Astrocyte of the spinal cord (primary cell): ENCODE measurements around the gene C4orf50.

ENCODE experiments used
- DNase-seq: peaks from one replicate; pipeline ENCODE4 v3.0.0; 2011; ENCODE audit warnings: low read depth, low spot score
- H3K4me3 ChIP-seq: 2 replicates; pipeline ENCODE4 v1.5.1; 2011; ENCODE audit warnings: low read depth, mild to moderate bottlenecking, low read length, moderate library complexity
- in situ Hi-C: cut with HindIII; loops from 2 replicates; pipeline ENCODE4 v1.10.0; 2017; ENCODE audit warnings: low sequenced_read_pairs
- TF ChIP-seq, protein P1 (sequence below): IDR thresholded peaks from 2 replicates; pipeline ENCODE4 v1.5.1; 2012; ENCODE audit warnings: low read depth, mild to moderate bottlenecking, low read length, inconsistent platforms

C4orf50 gene

DNA sequence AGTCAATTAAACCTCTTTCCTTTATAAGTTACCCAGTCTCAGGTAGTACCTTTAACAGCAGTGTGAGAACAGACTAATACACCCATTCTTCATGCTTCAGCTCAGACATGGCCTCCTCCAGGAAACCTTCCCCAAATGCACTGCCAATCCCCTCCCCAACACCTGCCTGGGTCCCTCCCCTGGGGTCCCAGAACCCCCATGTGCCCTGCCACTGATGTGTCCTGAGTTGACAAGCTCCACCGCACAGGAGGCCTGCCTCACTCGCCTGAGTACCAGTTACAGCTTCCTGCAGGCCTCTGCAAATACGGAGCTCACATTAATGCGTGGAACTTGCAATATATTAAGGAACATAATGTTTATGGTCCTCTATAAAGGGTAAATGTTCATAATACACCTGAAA is 90.5 kb downstream of the C4orf50 start:
- no peak overlapping the region for H3K4me3 ChIP-seq
- in situ Hi-C loops, result no loop called here
- TF ChIP-seq, protein P1, sequence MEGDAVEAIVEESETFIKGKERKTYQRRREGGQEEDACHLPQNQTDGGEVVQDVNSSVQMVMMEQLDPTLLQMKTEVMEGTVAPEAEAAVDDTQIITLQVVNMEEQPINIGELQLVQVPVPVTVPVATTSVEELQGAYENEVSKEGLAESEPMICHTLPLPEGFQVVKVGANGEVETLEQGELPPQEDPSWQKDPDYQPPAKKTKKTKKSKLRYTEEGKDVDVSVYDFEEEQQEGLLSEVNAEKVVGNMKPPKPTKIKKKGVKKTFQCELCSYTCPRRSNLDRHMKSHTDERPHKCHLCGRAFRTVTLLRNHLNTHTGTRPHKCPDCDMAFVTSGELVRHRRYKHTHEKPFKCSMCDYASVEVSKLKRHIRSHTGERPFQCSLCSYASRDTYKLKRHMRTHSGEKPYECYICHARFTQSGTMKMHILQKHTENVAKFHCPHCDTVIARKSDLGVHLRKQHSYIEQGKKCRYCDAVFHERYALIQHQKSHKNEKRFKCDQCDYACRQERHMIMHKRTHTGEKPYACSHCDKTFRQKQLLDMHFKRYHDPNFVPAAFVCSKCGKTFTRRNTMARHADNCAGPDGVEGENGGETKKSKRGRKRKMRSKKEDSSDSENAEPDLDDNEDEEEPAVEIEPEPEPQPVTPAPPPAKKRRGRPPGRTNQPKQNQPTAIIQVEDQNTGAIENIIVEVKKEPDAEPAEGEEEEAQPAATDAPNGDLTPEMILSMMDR, result no peak
- no peak for DNase-seq

DNA sequence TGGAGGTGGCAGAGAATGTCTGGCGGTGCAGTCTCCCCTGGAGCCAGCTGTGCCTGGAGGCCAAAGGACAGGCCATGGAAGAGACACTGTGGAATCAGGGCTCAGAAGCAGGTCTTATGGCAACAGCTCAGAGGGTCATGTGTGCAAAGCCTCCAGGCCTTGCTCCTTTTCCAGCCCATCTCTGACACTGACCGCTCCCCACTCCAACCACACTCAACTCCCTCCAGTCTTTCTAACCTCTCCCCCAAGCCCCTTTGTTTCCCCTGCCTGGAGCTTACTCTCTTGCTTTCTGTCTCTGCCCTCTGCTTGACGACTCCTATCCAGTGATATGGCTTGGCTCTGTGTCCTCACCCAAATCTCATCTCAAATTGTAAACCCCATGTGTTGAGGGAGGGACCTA is 91.1 kb downstream of the C4orf50 start:
- no peak for DNase-seq
- TF ChIP-seq, protein P1, result no peak
- in situ Hi-C loops, result no loop called here
- no peak overlapping the region for H3K4me3 ChIP-seq

DNA sequence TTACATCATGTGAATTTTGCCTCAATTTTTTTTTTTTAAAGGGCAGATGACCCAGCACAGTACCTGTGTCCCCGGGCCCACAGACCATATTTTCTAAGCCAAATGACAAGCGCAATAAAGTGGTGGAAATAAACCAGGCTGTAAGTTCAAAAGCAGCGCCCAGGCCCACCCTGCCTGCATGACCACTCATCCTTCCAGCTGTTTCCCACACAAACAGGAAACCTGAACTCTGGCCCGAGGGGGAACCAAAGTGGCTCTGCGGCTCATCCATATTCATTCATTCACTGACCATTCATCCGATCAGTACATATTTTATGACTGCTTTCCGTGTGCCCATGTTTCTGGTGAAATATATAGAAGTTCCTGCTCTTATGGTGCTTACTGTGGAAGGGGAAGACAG is 91.6 kb downstream of the C4orf50 start:
- DNase-seq, result no peak
- no peak overlapping the region for H3K4me3 ChIP-seq
- in situ Hi-C loops, result no loop called here
- TF ChIP-seq, protein P1, result no peak

DNA sequence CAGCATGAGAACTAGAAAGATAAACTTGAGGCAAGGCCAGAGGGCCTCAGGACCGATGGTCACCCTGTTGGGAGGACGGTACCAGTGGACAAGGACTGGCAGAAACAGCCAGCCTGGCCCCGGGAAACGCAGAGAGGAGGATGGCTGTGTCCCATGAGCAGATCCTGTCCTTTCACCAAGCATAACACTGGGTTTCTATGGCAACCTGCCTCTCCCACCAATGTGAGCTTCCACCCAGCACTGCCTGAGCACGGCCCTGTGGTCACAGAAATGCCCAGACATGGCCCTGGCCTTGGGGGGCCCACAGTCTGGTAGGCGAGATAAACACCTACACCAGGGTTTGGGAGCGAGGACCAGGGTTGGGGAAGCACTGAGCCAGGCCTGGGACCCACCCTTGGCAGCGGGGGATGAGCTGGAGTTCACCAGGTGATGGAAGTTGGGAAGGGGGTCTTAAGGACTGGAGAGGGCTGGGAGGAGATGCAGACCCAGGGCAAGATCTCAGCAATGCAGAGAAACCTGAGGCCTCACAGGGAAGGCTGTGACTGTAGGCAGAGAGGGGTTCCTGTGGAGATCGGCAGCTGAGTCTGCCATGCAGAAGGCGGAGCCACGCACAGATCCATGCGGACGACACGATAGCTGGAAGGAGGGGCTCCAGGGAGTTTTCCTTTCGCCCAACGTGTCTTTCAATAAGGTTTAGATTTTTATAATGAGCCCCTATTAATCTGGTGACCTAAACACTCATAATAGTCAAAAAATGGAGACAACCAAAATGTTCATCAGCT is 92.6 kb downstream of the C4orf50 start:
- no peak overlapping the region for H3K4me3 ChIP-seq
- TF ChIP-seq, protein P1, result no peak
- no peak for DNase-seq
- in situ Hi-C loops, result no loop called here

DNA sequence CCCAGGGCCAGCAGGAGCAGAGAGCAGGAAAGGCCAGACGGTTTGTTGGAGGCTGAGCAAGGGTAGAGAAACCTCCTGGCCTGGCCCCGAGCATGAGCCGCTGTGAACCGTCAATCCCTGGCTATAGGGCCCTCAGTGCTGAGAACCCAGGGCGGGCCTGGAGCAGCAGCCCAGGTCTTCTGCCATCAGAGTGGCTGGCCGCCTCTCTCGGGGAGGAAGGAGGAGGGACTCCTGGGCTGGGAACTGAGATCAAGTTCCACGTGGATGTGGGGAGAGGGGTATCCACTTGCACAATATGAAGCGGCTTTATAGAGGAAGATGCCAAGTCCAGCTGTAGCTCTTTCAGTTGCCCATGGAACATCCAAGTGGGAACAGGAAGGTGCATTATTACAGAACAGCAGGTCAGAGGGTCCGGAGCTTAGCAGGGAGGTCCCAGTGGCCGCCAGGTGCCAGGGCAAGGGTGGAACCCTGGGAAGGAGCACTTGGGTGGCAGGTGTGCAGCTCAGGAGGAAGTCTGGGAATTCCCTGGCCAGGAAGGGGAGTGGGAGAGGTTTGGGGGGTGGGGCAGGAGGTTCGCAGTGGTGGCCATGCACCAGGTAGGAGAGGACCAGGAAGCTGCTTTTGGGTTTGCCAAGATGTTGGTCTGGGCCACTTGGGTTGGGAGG is 93.6 kb downstream of the C4orf50 start:
- no peak for DNase-seq
- TF ChIP-seq, protein P1, result no peak
- in situ Hi-C loops, result no loop called here
- no peak overlapping the region for H3K4me3 ChIP-seq

DNA sequence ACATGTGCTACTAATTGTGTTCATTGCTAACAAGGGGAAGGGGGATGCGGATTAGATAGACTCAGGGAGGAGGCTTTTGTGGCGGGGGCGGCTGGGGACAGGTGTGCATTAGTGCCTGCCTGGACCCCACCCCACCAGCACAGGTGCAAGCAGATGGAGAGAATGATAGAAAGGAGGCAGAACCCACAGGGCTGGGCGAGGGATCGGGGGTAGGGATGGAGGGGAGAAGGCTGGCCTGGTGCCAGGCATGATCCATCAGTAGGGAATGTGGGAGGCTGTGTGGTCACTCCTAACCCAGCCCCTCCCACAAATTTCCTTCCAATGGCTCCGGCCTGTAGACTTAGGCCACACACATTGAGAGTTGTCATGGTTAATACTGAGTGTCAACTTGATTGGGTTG is 94.9 kb downstream of the C4orf50 start:
- TF ChIP-seq, protein P1, result no peak
- in situ Hi-C loops, result no loop called here
- no peak overlapping the region for H3K4me3 ChIP-seq

More for the DNA sequence above, 94.9 kb downstream of the C4orf50 start:
- DNase-seq, result no peak
